ENCODE results near the gene CACNA1C. TPM values are rescaled to one million over a fixed set of nuclear protein-coding genes. Genes with fewer than 3 reads are reported as not detected.

CACNA1C gene
- total RNA-seq, 1 donor from 2014 or later, result 1.6 TPM

DNA sequence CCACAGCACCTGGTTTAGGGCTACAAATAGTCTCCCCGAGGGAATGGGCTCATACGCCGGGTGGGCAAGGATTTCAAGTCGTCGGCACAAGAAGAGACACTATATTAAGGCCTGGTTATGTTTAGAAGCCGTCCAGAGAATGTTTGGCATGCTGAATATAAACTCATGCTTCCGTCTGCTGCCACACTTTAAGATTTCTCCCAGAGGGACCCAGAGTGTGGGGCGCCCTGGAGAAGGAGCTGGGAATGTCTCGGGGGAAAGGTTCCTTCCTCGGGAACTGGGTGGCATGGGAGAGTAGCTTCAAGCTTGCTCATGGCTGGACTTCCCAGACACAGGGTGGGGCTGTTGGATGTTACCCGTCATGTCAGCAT is 295.7 kb downstream of the CACNA1C start:
- H3K27me3 Mint-ChIP-seq (ENCODE audit: low read depth), result no peaks in the 10 kb centered on the region
- no peaks in the 10 kb centered on the region for H3K9me3 Mint-ChIP-seq
- no peak overlapping the region for H3K27ac Mint-ChIP-seq (ENCODE audit: unreplicated experiment)
- peaks cover 19% of the 10 kb centered on the region for H3K4me1 Mint-ChIP-seq
- H3K36me3 Mint-ChIP-seq (ENCODE audit: low read depth), result no peaks in the 10 kb centered on the region
- DNase-seq (ENCODE audit: low read depth, low spot score), result no peak
- no peak for TF ChIP-seq CTCF (conservative IDR thresholded peaks at IDR 0.05)
- H3K4me3 Mint-ChIP-seq, result no peak overlapping the region

GRCh38 chr12:2351161-2351560 is 298.4 kb downstream of the CACNA1C start:
- H3K4me1 Mint-ChIP-seq, result peaks cover 11% of the 10 kb centered on the region
- no peak for TF ChIP-seq CTCF (conservative IDR thresholded peaks at IDR 0.05)
- H3K27ac Mint-ChIP-seq (ENCODE audit: unreplicated experiment), result no peak overlapping the region

GRCh38 chr12:2352203-2352602 is 299.4 kb downstream of the CACNA1C start:
- Mint-ChIP-seq H3K4me1 (peaks cover 9% of the 10 kb centered on the region), H3K4me3 (no peak overlapping the region), H3K9me3 (no peaks in the 10 kb centered on the region), H3K36me3 (ENCODE audit: low read depth) (no peaks in the 10 kb centered on the region), H3K27ac (ENCODE audit: unreplicated experiment) (no peak overlapping the region), H3K27me3 (ENCODE audit: low read depth) (no peaks in the 10 kb centered on the region)
- no peak for DNase-seq (ENCODE audit: low read depth, low spot score)
- TF ChIP-seq CTCF (conservative IDR thresholded peaks at IDR 0.05), result no peak

More at GRCh38 chr12:2351161-2351560, 298.4 kb downstream of the CACNA1C start:
- no peak overlapping the region for H3K4me3 Mint-ChIP-seq
- no peaks in the 10 kb centered on the region for H3K27me3 Mint-ChIP-seq (ENCODE audit: low read depth)
- no peaks in the 10 kb centered on the region for H3K36me3 Mint-ChIP-seq (ENCODE audit: low read depth)
- no peak for DNase-seq (ENCODE audit: low read depth, low spot score)
- no peaks in the 10 kb centered on the region for H3K9me3 Mint-ChIP-seq

DNA sequence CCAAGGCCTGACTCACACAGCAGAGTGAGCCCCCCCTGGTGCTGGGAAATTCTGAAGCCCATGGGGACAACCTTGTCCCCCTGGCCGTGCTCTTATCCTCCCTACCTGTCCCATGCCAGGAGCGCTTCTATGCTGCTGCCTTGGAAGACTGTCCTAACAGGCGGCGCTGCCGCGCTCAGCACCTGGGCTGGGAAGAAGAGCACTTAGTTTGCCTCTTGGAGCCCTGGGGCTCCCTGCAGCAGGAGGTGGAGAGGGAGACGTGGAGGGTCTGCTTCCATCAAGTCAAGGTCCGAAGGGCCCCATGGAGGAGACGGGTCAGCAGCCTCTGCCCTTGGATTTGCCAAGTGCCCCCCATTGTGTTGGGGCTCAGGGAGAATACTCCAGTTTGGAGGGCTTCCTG is 300.5 kb downstream of the CACNA1C start:
- no peak for TF ChIP-seq CTCF (conservative IDR thresholded peaks at IDR 0.05)
- peaks cover 14% of the 10 kb centered on the region for H3K4me1 Mint-ChIP-seq
- no peak overlapping the region for H3K27ac Mint-ChIP-seq (ENCODE audit: unreplicated experiment)
- no peaks in the 10 kb centered on the region for H3K27me3 Mint-ChIP-seq (ENCODE audit: low read depth)
- DNase-seq (ENCODE audit: low read depth, low spot score), result no peak
- H3K9me3 Mint-ChIP-seq, result no peaks in the 10 kb centered on the region
- H3K36me3 Mint-ChIP-seq (ENCODE audit: low read depth), result no peaks in the 10 kb centered on the region
- no peak overlapping the region for H3K4me3 Mint-ChIP-seq

DNA sequence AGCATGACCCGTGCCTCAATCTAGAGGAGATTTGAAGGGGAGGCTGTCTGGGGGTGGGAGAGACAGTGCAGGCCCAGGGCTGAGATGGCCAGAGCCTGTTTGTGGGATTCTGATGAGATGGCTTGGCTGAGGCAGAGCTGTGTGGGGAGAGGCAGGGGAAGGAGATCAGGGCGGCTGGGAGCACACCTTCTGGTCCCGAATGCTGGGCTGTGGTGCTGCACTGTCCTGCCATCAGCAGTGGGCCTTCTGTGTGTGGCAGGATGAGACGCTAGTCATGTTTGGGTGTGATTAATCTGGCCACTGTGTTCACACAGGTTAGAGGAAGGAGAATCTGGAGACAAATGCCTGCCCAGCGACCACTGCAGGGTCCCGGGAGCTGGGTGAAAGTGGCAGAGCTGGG is 300.9 kb downstream of the CACNA1C start:
- H3K4me3 Mint-ChIP-seq, result no peak overlapping the region

More for the DNA sequence above, 300.9 kb downstream of the CACNA1C start:
- no peak for TF ChIP-seq CTCF (conservative IDR thresholded peaks at IDR 0.05)
- DNase-seq (ENCODE audit: low read depth, low spot score), result no peak
- Mint-ChIP-seq H3K27ac (ENCODE audit: unreplicated experiment) (no peak overlapping the region), H3K27me3 (ENCODE audit: low read depth) (no peaks in the 10 kb centered on the region), H3K9me3 (no peaks in the 10 kb centered on the region), H3K4me1 (peaks cover 14% of the 10 kb centered on the region), H3K36me3 (ENCODE audit: low read depth) (no peaks in the 10 kb centered on the region)
